CD4-positive, alpha-beta T cell treated with Interleukin-2 at 100 ng/mL for 4 hours (primary cell): ENCODE measurements around the gene USH1G.

Experiments
- DNase-seq: peaks from one replicate; pipeline ENCODE4 v3.0.0-alpha.2; 2020; ENCODE audit warnings: low spot score

USH1G gene

DNA sequence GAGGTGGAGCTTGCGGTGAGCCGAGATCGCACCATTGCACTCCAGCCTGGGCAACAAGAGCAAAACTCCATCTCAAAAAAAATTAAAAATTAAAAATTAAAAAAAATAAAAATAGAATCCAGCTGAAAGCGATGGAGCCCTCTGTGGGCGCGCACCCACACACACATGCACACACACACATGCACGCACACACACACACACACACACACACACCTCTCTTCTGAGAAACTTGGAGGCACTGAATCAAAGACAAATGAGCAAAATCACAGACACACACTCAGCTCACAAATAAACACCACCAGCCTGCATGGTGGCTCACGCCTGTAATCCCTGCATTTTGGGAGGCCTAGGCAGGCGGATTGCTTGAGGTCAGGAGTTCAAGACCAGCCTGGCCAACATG, 20.0 kb downstream of the USH1G start:
- no peak for DNase-seq

DNA sequence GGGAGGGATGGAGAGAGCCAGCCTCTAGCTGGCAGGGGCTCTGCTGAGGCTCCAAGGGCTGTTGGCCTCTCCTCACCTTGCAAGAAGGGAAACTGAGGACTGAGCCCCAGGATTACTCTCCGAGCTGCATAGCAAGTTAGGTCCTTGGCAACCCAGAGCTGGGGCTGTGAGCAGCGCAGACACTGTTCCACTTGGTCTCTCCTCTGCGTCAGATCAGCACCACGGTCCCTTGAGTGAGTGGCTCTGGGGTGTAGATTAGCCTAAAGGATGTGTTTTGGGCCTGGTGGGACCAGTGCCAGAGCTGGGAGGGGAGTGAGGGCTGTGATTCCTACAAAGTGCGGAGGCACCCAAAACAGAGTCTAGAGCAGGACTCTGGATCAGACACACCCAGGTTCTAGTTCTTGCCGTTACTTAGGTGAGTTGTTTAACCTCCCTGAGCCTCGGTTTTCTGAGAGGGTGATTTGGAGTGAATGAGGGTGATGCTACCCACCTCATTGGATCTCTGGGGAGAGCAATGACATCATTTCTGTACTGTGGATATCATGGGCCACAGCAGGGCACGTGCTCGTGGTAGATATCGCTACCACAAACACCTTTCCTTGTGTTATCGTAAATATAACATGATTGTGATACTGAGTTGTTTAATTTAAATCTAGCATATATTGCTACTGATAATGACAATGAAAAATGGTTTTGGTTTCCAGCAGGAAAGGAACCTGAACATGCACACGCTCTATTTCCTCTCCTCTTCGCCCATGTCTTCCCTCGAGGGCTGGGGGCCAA, 21.5 kb downstream of the USH1G start:
- DNase-seq, result no peak

- DNase-seq, result no peak
Observed at GRCh38 chr17:74900208-74900607, 22.8 kb downstream of the USH1G start.

DNA sequence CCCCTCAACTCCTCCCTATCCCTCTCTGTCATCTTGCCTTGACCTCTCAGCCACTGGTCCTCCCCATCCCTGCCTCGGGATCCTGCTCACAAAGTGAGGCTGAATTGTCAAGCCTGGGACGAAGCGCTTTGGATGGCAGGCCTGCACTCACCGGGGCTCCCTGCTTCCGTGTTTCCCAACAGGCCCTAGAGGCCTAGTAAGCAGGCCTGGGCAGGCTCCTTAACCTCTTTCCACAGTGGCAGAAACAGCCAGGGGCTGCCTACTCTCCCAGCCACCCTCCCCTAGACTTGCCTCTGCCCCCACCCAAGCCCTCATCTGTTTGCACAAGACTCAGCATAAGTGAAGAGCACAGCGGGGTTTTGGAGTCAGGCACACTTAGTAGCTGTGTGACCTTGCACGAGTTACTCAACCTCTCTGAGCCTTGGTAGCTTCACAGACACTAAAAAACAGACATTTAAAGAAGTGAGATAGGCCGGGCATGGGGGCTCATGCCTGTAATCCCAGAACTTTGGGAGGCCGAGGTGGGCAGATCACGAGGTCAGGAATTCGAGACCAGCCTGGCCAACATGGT, 24.6 kb downstream of the USH1G start:
- no peak for DNase-seq

DNA sequence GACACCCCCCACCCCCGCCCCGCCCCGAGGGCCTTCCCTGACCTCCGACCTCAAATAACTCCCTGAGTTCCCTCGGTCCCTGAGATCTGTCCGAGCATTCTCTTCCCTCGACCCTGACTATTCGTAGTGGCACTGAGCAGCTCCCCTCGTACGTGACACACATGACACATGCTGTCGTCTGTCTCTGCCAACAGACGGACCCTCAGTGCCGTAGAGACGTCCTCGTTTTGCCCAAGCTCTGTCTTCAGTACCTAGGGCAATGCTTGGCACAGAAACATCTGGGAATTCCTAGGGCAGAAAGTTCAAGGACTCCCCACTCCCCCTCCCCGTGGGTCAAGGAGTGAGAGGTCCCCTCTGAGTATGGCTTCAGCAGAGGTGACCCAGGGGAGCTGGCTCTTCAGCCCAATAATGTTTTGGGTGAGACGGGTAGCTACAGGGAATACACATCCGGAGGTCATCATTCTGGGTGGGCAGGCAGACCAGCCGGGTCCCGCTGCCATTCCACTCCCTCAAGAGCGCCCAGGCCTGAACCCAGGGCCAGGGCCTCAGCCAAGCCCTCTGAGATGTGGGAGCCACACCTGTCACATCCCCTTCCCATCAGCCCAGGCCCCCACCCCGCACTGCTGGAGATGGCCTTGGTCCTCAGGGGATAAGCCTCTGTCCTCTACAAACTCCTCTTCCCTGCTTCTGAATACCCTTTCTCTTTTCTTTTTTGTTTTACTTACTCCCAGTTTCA, 29.0 kb downstream of the USH1G start:
- DNase-seq, result no peak

DNA sequence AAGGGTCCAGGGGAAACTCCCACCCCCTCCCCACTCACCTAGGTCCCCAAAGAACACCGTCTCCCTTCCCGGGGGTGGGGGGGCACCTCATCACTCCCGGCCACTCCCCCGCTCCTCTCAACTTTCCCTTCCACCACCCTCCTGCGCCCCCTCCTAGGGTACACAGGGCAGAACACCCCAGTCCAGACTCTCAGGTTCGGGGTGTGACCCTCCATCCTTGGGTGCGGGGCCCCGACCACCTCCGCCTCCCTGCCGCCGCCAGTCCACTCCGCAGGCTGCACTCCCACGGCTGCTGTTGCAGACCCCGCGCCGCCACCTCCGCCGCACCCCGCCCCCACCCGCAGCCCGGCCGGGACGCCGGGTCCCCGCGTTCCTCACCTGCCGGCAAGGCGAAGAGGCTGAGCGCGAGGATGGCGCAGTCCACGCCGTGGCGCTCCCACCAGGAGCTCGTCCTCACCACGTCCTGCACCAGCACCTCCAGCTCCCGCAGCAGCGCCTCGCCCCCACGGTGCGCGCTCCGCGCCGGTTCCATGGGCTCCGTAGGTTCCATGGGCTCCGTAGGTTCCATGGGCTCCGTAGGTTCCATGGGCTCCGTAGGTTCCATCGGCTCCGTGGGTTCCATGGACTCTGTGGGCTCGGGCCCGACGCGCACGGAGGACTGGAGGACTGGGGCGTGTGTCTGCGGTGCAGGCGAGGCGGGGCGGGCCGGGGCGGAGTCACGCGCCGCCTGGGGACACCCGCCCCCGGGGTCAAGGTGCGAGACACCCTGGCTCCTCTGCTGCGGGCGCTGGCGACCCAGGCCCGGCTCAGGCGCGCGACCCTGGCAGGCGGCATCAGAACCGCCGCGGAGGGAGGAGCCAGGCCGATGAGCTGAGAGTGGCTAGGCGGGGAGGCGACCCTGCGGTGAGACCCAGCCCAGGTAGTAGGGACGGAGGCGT, 29.8 kb downstream of the USH1G start, which contains the start of gene FADS6:
FADS6 (minus strand) TSS at position 660 of the 938 bp plus-strand sequence; CDS start at position 622, 38 bp downstream.
- no peak for DNase-seq

GRCh38 chr17:74892013-74892841, 30.8 kb downstream of the USH1G start:
- DNase-seq, result no peak

DNA sequence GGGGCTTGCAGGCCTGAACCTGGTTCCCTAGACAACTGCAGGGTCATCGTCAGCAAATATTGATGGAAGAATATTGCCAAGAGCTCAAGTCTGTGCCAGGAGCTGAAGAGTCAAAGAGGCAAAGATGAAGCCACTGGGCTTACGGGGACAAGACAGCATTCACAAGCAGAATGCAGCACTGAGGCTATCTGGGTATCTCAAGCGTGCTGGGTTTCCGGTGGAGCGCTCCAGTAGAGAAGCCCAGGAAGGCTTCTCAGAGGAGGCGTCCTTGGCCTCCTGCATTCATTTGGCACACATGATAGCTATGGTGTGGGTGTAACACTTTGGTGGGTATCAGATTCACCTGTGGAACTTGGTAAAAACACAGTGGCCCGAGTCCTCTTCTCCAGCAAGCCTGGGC, 32.5 kb downstream of the USH1G start:
- no peak for DNase-seq

- DNase-seq, result no peak
Observed at GRCh38 chr17:74888469-74888868, 34.6 kb downstream of the USH1G start.

DNA sequence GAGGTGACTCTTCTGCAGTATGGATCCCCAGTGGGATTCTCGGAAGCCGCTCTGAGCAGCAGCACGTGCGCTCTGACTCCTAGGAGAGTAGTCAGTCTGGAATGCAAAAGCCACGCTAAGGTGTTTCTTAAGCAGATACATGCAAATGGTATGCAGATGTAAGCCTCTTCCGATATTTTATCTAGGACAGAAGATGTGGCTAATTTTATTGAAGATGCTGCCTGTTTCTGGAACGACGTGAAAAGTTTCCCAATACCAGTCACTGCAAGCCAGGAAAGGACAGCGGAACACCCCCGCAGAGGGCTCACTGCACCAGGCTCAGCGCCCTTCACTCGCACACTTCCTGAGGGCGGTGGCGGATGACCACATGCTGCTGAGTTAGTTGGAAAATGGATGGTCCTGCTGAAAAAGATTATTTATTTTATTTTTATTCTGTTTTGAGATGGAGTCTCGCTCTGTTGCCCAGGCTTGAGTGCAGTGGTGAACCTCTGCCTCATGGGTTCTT, 39.8 kb downstream of the USH1G start:
- DNase-seq, result no peak

- DNase-seq, result no peak
Observed at GRCh38 chr17:74882517-74883240, 40.4 kb downstream of the USH1G start.

- no peak for DNase-seq
Observed at GRCh38 chr17:74881073-74881472, 42.0 kb downstream of the USH1G start.

DNA sequence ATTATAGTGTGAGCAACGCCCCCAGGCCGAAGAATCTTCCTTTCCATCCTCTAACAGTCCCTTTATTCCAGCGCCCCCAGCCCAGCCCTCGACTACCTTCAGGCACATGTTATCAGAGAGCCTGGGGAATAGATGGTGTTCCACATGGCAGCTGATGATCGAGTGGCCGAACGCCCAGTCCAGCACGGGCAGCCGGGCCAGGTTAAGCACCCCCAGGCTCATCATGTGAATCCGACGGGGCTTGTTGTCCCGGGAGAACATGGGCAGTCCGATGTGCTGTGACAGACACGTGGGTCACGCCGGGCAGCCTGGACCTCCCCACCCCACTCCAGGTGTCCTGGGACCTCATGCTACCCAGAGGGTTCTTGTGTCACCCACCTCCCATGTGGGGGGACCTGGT, 43.7 kb downstream of the USH1G start:
- DNase-seq, result no peak

DNA sequence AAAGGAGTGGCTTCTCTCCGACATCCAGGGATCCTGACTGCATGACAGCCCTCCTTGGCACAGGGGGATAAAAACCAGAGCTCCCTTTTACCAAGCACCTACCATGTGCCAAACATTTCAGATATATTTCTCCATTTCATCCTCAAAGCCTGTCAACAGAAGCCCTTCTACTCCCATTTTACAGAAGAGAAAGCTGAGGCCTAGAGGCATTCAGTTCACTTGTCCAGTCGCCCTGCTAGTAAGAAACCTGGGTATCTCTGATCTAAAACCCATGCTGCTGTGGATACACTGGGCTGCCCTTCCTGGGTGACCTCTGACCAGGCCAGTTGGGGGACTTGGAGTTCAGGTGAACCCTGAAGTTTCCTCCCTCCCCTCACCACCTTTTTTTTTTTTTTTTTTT, 44.4 kb downstream of the USH1G start:
- DNase-seq, result no peak

DNA sequence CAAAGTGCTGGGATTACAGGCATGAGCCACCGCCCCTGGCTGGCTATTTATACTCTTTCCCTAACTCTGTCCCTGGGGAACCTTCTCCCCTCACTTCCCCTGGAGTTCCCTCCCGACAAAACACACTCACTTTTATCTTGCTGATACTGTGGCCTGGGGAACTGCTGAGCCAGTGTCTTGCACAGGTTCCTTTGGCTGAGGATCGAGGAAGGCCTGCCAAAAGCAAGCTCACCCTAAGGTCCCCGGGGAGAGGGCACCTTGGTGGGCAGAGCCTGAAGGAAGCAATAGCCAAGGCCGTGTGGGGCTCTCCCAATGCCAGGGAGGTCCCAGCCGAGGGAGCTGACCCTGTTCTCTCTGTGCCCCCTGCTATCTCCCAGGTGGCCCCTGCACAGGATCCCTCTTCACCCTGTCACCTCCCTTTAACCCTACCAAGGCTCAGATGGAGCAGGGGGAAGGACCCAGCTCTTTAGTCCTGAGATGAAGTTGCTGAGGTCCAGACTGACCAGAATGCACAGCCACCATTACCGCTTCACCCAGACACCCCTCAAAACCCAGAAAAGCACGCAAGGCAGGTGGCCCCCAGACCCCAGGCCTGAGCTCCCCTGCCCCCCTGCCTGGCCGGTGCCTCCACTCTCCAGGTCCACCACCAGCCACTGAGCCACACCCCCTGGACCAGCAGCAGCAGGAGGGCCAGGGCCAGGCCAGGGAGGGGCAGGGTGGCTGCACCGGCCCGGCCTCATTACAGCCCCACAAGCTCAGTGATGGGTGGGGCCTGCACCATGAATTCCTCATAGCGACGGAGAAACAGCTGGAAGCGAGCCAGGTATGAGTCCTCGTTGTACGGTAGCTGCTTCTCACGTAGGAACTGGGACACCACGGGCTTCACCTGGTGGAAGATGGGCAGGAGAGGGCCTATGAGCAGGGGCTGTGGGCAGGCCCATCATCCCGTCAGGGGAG, 45.2 kb downstream of the USH1G start:
- no peak for DNase-seq

GRCh38 chr17:74875977-74876593, 47.0 kb downstream of the USH1G start:
- DNase-seq, result no peak

- DNase-seq, result no peak
Observed at GRCh38 chr17:74875155-74875976, 47.7 kb downstream of the USH1G start.

DNA sequence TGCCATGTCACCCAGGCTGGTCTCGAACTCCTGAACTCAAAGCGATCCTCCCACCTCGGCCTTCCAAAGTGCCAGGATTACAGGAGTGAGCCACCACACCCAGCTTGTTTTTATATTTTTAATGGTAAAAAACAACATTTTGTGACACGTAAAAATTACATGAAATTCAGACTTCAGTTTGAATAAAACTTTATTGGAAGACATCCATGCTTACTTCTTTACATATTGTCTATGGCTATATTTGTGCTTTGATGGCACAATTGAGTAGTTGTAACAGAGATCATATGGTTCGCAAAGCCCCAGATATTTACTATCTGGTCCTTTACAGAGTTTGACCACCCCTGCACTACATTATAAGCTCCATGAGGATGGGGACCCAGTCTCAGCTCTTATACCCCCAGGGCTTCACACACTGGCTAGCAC, 48.4 kb downstream of the USH1G start:
- no peak for DNase-seq
